RPMI7951 (cell line): Measurements from ENCODE around the gene SLC13A1. TPM values are rescaled to one million over a fixed set of nuclear protein-coding genes. Genes with fewer than 3 reads are reported as not detected.

ENCODE experiments used
- DNase-seq: peaks from one replicate; pipeline ENCODE4 v3.0.0-alpha.2; 2012; ENCODE audit warnings: low read depth
- total RNA-seq: library from RNA; depleted of rRNA; stranded (reverse); fragments of >200 nt; shearing (Covaris generic); gene quantifications from 2 replicates; pipeline ENCODE4 v1.2.3, GENCODE V29; 2014

The SLC13A1 gene
- total RNA-seq, 1 experiment from 2014 or later: not detected

GRCh38 chr7:123193235-123193634 lies 6.5 kb downstream of the SLC13A1 start:
- no peak for DNase-seq

- no peak for DNase-seq
Measured at GRCh38 chr7:123191132-123191531, 8.6 kb downstream of the SLC13A1 start.

GRCh38 chr7:123190109-123190831 lies 9.5 kb downstream of the SLC13A1 start:
- DNase-seq: no peak

- no peak for DNase-seq
Measured at GRCh38 chr7:123185756-123186155, 14.0 kb downstream of the SLC13A1 start.

- no peak for DNase-seq
Measured at GRCh38 chr7:123184271-123184670, 15.5 kb downstream of the SLC13A1 start.

- DNase-seq: no peak
Measured at GRCh38 chr7:123183431-123183830, 16.3 kb downstream of the SLC13A1 start.

- DNase-seq: no peak
Measured at GRCh38 chr7:123177442-123177841, 22.3 kb downstream of the SLC13A1 start.

- no peak for DNase-seq
Measured at GRCh38 chr7:123170333-123171246, 29.2 kb downstream of the SLC13A1 start.

GRCh38 chr7:123169065-123169464 lies 30.7 kb downstream of the SLC13A1 start:
- no peak for DNase-seq

GRCh38 chr7:123157606-123158005 lies 42.2 kb downstream of the SLC13A1 start:
- DNase-seq: no peak

- no peak for DNase-seq
Measured at GRCh38 chr7:123155571-123155970, 44.2 kb downstream of the SLC13A1 start.

GRCh38 chr7:123154231-123154860 lies 45.4 kb downstream of the SLC13A1 start:
- DNase-seq: peak; percentile 46

GRCh38 chr7:123151443-123151842 lies 48.3 kb downstream of the SLC13A1 start:
- DNase-seq: no peak

GRCh38 chr7:123148813-123149212 lies 51.0 kb downstream of the SLC13A1 start:
- DNase-seq: no peak

GRCh38 chr7:123143252-123144006 lies 56.3 kb downstream of the SLC13A1 start:
- peak; percentile 1 for DNase-seq

- no peak for DNase-seq
Measured at GRCh38 chr7:123140561-123140960, 59.2 kb downstream of the SLC13A1 start.

GRCh38 chr7:123135960-123136359 lies 63.8 kb downstream of the SLC13A1 start:
- no peak for DNase-seq

- no peak for DNase-seq
Measured at GRCh38 chr7:123133924-123134323, 65.8 kb downstream of the SLC13A1 start.

- DNase-seq: no peak
Measured at GRCh38 chr7:123131961-123132360, 67.8 kb downstream of the SLC13A1 start.

- DNase-seq: no peak
Measured at GRCh38 chr7:123131556-123131955, 68.2 kb downstream of the SLC13A1 start.

- DNase-seq: no peak
Measured at GRCh38 chr7:123131140-123131539, 68.6 kb downstream of the SLC13A1 start.

- no peak for DNase-seq
Measured at GRCh38 chr7:123126691-123127090, 73.1 kb downstream of the SLC13A1 start.
